ENCODE results near the gene ORAI2.
"Not testable (repeated sequence)": the region's sequence is repeated elsewhere in the genome, so short reads cannot be mapped to it uniquely, and the experiment has no call there.

The ORAI2 gene

GRCh38 chr7:102404005-102404861 is 29.1 kb upstream of the ORAI2 start:
- TF ChIP-seq CTCF (IDR thresholded peaks at IDR 0.05; ENCODE audit: control insufficient read depth, insufficient read depth, low read depth, low read length, missing control alignments): peak; percentile 63
- peak; percentile 14 for DNase-seq (ENCODE audit: low read depth)
- no peak overlapping the region for H3K4me3 ChIP-seq (ENCODE audit: control insufficient read depth, low read depth, low read length)

GRCh38 chr7:102404862-102405188 is 28.6 kb upstream of the ORAI2 start:
- not testable (repeated sequence) for H3K4me3 ChIP-seq (ENCODE audit: control insufficient read depth, low read depth, low read length); DNase-seq (ENCODE audit: low read depth)

GRCh38 chr7:102407910-102408309 is 25.5 kb upstream of the ORAI2 start:
- no peak overlapping the region for H3K4me3 ChIP-seq (ENCODE audit: control insufficient read depth, low read depth, low read length)
- TF ChIP-seq CTCF (IDR thresholded peaks at IDR 0.05; ENCODE audit: control insufficient read depth, insufficient read depth, low read depth, low read length, missing control alignments): no peak
- DNase-seq (ENCODE audit: low read depth): no peak

GRCh38 chr7:102408530-102408929 is 24.8 kb upstream of the ORAI2 start:
- not testable (repeated sequence) for H3K4me3 ChIP-seq (ENCODE audit: control insufficient read depth, low read depth, low read length); DNase-seq (ENCODE audit: low read depth)

GRCh38 chr7:102409340-102409739 is 24.0 kb upstream of the ORAI2 start:
- no peak overlapping the region for H3K4me3 ChIP-seq (ENCODE audit: control insufficient read depth, low read depth, low read length)
- no peak for TF ChIP-seq CTCF (IDR thresholded peaks at IDR 0.05; ENCODE audit: control insufficient read depth, insufficient read depth, low read depth, low read length, missing control alignments)
- no peak for DNase-seq (ENCODE audit: low read depth)

- no peak for DNase-seq (ENCODE audit: low read depth)
- no peak for TF ChIP-seq CTCF (IDR thresholded peaks at IDR 0.05; ENCODE audit: control insufficient read depth, insufficient read depth, low read depth, low read length, missing control alignments)
- H3K4me3 ChIP-seq (ENCODE audit: control insufficient read depth, low read depth, low read length): no peak overlapping the region
Observed at GRCh38 chr7:102410123-102410522, 23.3 kb upstream of the ORAI2 start.

- H3K4me3 ChIP-seq (ENCODE audit: control insufficient read depth, low read depth, low read length): no peak overlapping the region
- DNase-seq (ENCODE audit: low read depth): no peak
- TF ChIP-seq CTCF (IDR thresholded peaks at IDR 0.05; ENCODE audit: control insufficient read depth, insufficient read depth, low read depth, low read length, missing control alignments): no peak
Observed at GRCh38 chr7:102410918-102411317, 22.5 kb upstream of the ORAI2 start.

- no peak for DNase-seq (ENCODE audit: low read depth)
- peak; percentile 41 for TF ChIP-seq CTCF (IDR thresholded peaks at IDR 0.05; ENCODE audit: control insufficient read depth, insufficient read depth, low read depth, low read length, missing control alignments)
- no peak overlapping the region for H3K4me3 ChIP-seq (ENCODE audit: control insufficient read depth, low read depth, low read length)
Observed at GRCh38 chr7:102412548-102412947, 20.8 kb upstream of the ORAI2 start.
